ENCODE measurements around the gene ADAMTSL4. TPM values are rescaled to one million over a fixed set of nuclear protein-coding genes. Genes with fewer than 3 reads are reported as not detected.
"Not testable (repeated sequence)": the region's sequence is repeated elsewhere in the genome, so short reads cannot be mapped to it uniquely, and the experiment has no call there.

The ADAMTSL4 gene
- polyA plus RNA-seq, 3 donors from 2014 or later, result not detected

DNA sequence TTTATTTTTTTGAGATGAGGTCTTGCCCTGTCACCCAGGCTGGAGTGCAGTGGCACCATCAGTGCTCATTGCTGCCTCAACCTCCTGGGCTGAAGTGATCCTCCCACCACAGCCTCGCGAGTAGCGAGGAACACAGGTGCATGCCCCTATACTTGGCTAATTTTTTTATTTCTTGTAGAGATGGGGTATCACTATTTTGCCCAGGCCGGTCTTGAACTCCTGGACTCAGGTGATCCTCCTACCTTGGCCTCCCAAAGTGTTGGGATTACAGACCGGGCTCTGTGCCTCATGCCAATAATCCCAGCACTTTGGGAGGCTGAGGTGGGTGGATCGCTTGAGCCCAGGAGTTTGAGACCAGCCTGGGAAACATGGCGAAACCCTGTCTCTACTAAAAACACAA, 32.2 kb downstream of the ADAMTSL4 start:
- H3K27ac Mint-ChIP-seq, H3K9me3 Mint-ChIP-seq, H3K4me3 Mint-ChIP-seq, DNase-seq: not testable (repeated sequence)
- peaks cover 29 to 30% of the 10 kb centered on the region in 2 donors for H3K4me1 Mint-ChIP-seq
- peaks cover 11 to 29% (median 25%) of the 10 kb centered on the region in 3 donors for H3K27me3 Mint-ChIP-seq (ENCODE audit: low read depth in 3 of 3)
- peaks cover 25 to 31% (median 25%) of the 10 kb centered on the region in 3 donors for H3K36me3 Mint-ChIP-seq

DNA sequence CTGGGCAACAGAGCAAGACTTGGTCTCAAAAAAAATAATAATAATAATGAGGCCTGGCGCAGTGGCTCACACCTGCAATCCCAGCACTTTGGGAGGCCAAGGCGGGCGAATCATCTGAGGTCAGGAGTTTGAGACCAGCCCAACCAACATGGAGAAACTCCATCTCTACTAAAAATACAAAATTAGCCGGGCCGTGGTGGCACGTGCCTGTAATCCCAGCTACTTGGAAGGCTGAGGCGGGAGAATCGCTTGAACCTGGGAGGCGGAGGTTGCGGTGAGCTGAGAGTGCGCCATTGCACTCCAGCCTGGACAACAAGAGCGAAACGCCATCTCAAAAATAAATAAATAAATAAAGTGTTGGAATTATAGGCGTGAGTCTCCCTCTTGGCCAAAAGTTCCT, 32.8 kb downstream of the ADAMTSL4 start:
- not testable (repeated sequence) for H3K4me3 Mint-ChIP-seq, DNase-seq, H3K9me3 Mint-ChIP-seq
- peak overlapping the region in 2 of 6 donors; percentile 21 to 46 for H3K27ac Mint-ChIP-seq
- peaks cover 11 to 28% (median 22%) of the 10 kb centered on the region in 3 donors for H3K27me3 Mint-ChIP-seq (ENCODE audit: low read depth in 3 of 3)
- H3K4me1 Mint-ChIP-seq, result peaks cover 24 to 25% of the 10 kb centered on the region in 2 donors
- peaks cover 20 to 27% (median 20%) of the 10 kb centered on the region in 3 donors for H3K36me3 Mint-ChIP-seq

DNA sequence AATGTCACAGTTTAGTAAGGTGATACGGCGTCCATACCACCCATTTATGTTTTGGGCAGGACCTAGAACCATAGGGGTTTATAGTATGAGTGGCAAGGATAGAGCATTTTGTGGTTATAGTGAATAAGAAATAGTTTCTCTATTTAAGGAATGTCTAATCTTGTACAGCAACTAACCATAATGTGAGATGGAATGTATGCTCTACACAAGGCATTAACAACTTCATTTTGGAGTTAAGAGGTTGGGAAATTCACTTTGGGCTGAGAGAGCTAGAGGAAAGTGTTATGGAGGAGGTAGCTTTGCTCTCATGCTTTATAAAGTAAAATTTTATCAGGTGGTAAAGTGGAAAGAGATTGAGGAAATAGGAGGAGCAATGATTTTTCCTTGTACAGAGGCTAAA, 33.2 kb downstream of the ADAMTSL4 start:
- H3K4me3 Mint-ChIP-seq, result no peak overlapping the region
- H3K27me3 Mint-ChIP-seq (ENCODE audit: low read depth in 3 of 3), result peaks cover 11 to 24% (median 19%) of the 10 kb centered on the region in 3 donors
- H3K9me3 Mint-ChIP-seq, result peaks cover 0 to 2% (median 0%) of the 10 kb centered on the region in 6 donors
- peak overlapping the region in 4 of 6 donors; percentile 25 to 76 (median 37) for H3K27ac Mint-ChIP-seq
- H3K4me1 Mint-ChIP-seq, result peaks cover 20 to 21% of the 10 kb centered on the region in 2 donors
- DNase-seq, result no peak
- H3K36me3 Mint-ChIP-seq, result peaks cover 16 to 23% (median 16%) of the 10 kb centered on the region in 3 donors

DNA sequence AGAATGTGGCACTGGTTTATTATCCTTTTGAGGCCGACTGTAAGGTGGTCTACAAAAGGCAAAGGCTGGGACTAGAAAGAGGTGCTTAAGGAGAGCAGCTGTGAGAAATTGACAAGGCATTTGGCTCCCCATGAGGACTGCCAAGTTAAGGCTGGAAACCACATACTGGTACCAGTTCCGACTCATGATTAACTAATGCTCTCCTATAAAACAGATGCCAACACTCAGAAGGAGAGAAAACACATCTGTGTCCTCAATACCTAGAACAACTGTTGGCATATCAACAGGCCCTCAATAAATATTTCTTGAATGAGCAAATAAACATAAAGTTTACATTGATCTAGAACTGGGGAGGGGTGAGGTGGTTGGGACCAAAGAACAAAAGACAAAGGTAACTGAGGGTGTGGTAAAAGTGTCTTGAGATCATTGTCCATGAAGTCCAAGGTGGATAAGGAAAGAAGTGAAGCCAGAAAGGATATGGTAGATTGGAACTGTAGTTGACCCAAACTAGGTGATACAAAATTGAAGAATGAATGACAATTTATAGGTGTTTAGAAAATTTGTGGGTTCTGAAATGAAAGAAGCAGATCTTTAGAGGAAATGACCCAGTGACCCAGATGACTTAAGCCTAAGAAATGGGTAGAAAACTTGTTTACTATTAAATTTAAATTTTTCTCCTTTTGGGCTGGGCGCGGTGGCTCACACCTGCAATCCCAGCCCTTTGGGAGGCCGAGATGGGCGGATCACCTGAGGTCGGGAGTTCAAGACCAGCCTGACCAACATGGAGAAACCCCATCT, 47.1 kb downstream of the ADAMTSL4 start:
- Mint-ChIP-seq H3K27me3 (ENCODE audit: low read depth in 3 of 3) (no peaks in the 10 kb centered on the region), H3K27ac (peak overlapping the region; percentile 8 to 70 (median 26)), H3K4me1 (no peaks in the 10 kb centered on the region), H3K9me3 (no peaks in the 10 kb centered on the region), H3K4me3 (no peak overlapping the region), H3K36me3 (peaks cover 0 to 17% (median 4%) of the 10 kb centered on the region in 3 donors)
- no peak for DNase-seq

DNA sequence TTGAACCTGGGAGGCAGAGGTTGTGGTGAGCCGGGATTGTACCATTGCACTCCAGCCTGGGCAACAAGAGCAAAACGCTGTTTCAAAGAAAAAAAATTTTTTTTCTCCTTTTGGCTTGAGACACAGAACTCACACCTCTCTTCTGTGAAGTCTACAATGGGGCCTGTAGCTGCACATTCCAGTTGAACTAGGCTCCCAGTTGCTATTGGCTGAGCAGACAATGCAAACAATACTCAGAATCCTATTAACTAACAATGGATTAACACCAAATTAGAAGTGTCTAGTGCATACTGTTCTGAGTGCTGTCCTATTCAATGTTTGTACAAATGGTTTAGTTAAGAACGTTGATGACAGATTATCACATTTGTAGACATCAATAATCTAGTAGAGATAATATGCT, 47.8 kb downstream of the ADAMTSL4 start:
- Mint-ChIP-seq H3K27me3 (ENCODE audit: low read depth in 3 of 3) (no peaks in the 10 kb centered on the region), H3K4me1 (no peaks in the 10 kb centered on the region), H3K9me3 (no peaks in the 10 kb centered on the region), H3K36me3 (peaks cover 0 to 17% (median 4%) of the 10 kb centered on the region in 3 donors), H3K4me3 (no peak overlapping the region), H3K27ac (peak overlapping the region in 1 of 6 donors; percentile 58)
- no peak for DNase-seq

DNA sequence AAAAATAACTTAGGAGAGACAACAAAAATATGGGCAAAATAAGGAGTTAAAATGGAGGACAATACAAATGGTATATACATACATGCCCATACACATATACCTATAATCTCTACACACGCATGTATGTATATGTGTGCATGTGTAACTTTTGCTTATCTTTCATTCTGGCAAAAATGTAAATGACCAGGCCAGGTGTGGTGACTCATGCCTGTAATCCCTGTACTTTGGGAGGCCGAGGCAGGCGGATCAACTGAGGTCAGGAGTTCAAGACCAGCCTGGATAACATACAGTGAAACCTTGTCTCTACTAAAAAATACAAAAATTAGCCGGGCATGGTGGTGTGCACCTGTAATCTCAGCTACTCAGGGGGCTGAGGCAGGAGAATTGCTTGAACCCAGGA, 49.1 kb downstream of the ADAMTSL4 start:
- H3K4me1 Mint-ChIP-seq; H3K9me3 Mint-ChIP-seq; DNase-seq; H3K4me3 Mint-ChIP-seq; H3K27me3 Mint-ChIP-seq (ENCODE audit: low read depth in 3 of 3): not testable (repeated sequence)
- peaks cover 0 to 16% (median 4%) of the 10 kb centered on the region in 3 donors for H3K36me3 Mint-ChIP-seq
- H3K27ac Mint-ChIP-seq, result peak overlapping the region in 1 of 6 donors; percentile 2

DNA sequence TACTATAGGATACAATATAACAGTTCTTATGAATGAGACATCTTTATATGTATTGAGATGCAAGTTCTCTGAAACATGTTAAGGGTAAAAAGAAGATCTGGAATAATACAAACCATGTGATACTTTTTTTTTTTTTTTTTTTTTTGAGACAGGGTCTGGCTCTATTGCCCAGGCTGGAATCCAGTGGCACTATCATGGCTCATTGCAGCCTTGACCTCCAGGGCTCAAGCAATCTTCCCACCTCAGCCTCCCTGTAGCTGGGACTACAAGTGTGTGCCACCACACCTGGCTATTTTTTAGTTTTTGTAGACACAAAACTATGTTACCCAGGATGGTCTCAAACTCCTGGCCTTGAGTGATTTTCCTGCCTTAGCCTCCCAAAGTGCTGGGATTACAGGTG, 52.3 kb downstream of the ADAMTSL4 start:
- Mint-ChIP-seq H3K9me3 (no peaks in the 10 kb centered on the region), H3K27me3 (ENCODE audit: low read depth in 3 of 3) (no peaks in the 10 kb centered on the region), H3K4me3 (no peak overlapping the region), H3K27ac (peak overlapping the region in 2 of 6 donors; percentile 11 to 35), H3K4me1 (no peaks in the 10 kb centered on the region), H3K36me3 (peaks cover 0 to 6% (median under 1%) of the 10 kb centered on the region in 3 donors)
- no peak for DNase-seq

DNA sequence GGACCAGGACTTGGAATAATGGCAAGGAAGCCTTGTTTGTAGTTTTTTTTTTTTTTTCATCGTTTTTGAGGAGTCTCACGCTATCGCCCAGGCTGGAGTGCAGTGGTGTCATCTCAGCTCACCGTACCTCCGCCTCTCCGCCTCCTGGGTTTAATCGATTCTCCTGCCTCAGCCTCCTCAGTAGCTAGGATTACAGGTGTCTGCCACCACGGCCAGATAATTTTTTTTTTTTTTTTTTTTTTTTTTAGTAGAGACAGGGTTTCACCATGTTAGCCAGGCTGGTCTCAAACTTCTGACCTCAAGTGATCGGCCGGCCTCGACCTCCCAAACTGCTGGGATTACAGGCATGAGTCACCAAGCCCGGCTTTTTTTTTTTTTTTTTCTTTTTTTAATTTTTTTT, 53.2 kb downstream of the ADAMTSL4 start:
- not testable (repeated sequence) for H3K9me3 Mint-ChIP-seq; H3K27ac Mint-ChIP-seq; H3K4me1 Mint-ChIP-seq; DNase-seq; H3K4me3 Mint-ChIP-seq; H3K27me3 Mint-ChIP-seq (ENCODE audit: low read depth in 3 of 3); H3K36me3 Mint-ChIP-seq

DNA sequence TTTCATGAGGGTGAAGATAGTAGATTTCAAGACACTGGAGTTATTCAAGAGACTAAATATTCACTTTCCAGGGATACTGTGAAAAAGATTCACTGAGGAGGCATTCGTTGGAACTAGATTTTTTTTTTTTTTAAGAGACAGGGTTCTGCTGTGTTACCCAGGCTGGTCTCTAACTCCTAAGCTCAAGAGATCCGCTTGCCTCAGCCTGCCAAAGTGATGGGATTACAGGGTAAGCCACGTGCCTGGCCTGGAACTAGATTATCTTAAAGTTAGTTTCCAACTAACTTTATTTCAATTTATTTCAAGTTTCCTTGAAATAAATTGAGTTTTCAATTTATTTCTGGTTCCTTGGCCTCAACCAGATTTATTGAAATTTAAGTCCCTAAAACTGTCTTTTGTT, 54.5 kb downstream of the ADAMTSL4 start:
- H3K9me3 Mint-ChIP-seq, result no peaks in the 10 kb centered on the region
- H3K4me1 Mint-ChIP-seq, result no peaks in the 10 kb centered on the region
- no peaks in the 10 kb centered on the region for H3K27me3 Mint-ChIP-seq (ENCODE audit: low read depth in 3 of 3)
- peaks cover 0 to 6% (median 0%) of the 10 kb centered on the region in 3 donors for H3K36me3 Mint-ChIP-seq
- no peak overlapping the region for H3K4me3 Mint-ChIP-seq
- H3K27ac Mint-ChIP-seq, result peak overlapping the region in 1 of 6 donors; percentile 61
- DNase-seq, result no peak

DNA sequence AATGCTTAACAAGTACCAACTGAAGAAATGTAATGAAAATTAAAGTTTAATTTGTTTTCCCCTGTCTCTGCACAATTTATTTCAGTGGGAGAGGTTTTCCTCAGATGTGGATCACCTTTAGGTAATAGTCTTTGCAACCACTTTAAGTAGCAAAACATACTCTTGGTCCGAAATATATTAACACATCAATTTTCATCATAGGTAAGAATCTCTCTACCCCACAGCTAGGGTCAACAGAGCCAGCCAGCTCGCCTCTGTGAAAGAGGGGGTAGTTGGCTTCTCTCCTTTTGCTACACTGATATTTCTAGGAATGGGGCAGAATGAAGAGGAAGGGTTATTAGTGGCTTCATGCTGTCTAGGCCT, 55.0 kb downstream of the ADAMTSL4 start:
- Mint-ChIP-seq H3K4me1 (no peaks in the 10 kb centered on the region), H3K36me3 (peaks cover 0 to 6% (median 0%) of the 10 kb centered on the region in 3 donors), H3K27ac (peak overlapping the region in 2 of 6 donors; percentile 11 to 68), H3K4me3 (no peak overlapping the region), H3K9me3 (no peaks in the 10 kb centered on the region), H3K27me3 (ENCODE audit: low read depth in 3 of 3) (no peaks in the 10 kb centered on the region)
- no peak for DNase-seq

DNA sequence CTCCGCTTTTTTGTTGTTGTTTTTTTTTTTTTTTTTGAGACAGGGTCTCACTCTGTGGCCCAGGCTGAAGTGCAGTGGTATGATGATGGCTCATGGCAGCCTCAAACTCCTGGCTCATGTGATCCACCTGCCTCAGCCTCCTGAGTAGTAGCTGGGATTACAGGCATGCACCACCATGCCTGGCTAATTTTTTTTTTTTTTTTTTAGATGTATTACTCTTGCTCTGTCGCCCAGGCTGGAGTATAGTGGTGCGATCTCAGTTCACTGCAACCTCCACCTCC, 56.2 kb downstream of the ADAMTSL4 start:
- DNase-seq; H3K4me3 Mint-ChIP-seq; H3K36me3 Mint-ChIP-seq; H3K9me3 Mint-ChIP-seq; H3K4me1 Mint-ChIP-seq; H3K27ac Mint-ChIP-seq; H3K27me3 Mint-ChIP-seq (ENCODE audit: low read depth in 3 of 3): not testable (repeated sequence)

DNA sequence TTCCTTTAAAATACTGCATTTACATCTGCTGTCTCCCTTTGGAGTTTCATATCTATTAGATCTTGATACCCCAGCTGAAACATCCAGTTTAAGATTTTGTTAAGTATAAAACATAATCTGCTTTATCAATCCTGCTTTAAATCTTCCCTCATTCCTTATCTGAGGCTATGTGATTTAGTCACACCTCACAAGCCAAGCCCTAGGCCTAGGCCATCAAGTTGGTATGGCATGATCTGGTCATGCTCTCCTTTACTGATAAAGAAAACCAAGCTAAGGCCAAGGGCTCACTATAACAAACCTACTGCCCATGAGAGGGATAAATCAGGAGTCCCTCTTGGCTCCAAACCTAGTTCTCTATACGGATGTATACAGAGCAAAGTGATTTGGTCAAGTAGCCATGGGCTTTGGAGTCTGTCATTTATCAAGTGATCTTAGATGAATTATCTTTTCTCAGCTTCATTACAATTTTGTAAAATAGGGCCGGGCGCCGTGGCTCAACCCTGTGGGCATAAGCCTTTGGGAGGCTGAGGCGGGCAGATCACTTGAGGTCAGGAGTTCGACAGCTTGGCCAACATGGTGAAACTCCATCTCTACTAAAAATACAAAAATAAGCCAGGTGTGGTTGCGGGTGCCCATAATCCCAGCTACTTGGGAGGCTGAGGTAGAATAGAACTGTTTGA, 57.4 kb downstream of the ADAMTSL4 start:
- peaks cover 7 to 10% of the 10 kb centered on the region in 2 donors for H3K4me1 Mint-ChIP-seq
- H3K27me3 Mint-ChIP-seq (ENCODE audit: low read depth in 3 of 3), result peaks cover 0 to 4% (median 2%) of the 10 kb centered on the region in 3 donors
- no peak overlapping the region for H3K4me3 Mint-ChIP-seq
- no peaks in the 10 kb centered on the region for H3K36me3 Mint-ChIP-seq
- peak overlapping the region in 2 of 6 donors; percentile 43 to 86 for H3K27ac Mint-ChIP-seq
- no peak for DNase-seq
- H3K9me3 Mint-ChIP-seq, result no peaks in the 10 kb centered on the region

DNA sequence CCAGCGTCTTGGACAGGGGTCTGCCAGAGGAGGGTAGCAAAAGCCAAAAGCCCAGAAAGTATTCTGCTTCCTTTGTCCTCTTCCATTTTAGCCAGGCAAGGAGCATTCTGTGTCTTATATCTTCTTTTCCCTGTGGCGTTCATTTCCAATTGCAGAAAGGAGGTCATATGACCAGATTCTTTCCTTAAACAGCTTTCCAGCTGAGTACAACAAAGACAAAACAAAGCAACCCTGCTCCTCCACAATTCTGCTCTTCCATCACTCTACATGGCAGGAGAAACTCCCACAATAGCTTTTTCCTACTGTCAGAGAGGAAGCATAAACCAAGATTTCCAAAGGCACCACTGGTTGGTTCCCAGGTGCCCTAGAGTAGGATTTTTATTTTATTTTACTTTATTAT, 60.5 kb downstream of the ADAMTSL4 start:
- peak overlapping the region; percentile 90 to 100 (median 97) for H3K27ac Mint-ChIP-seq
- no peak for DNase-seq
- H3K4me3 Mint-ChIP-seq, result no peak overlapping the region
- peaks cover 0 to 7% (median 0%) of the 10 kb centered on the region in 3 donors for H3K36me3 Mint-ChIP-seq
- peaks cover 34 to 35% of the 10 kb centered on the region in 2 donors for H3K4me1 Mint-ChIP-seq
- peaks cover 2 to 26% (median 5%) of the 10 kb centered on the region in 3 donors for H3K27me3 Mint-ChIP-seq (ENCODE audit: low read depth in 3 of 3)
- H3K9me3 Mint-ChIP-seq, result no peaks in the 10 kb centered on the region
